GM12873 (cell line): ENCODE data around the gene TMEM273.

Source experiments
- CTCF ChIP-seq: IDR thresholded peaks from 2 replicates; pipeline ENCODE4 v1.5.1; 2012; ENCODE audit warnings: low read depth, mild to moderate bottlenecking, moderate library complexity, low read length, control low read depth; ENCODE audit not compliant: insufficient read depth; ENCODE audit errors: missing control alignments

TMEM273 gene

GRCh38 chr10:49226594-49226993 lies 38.4 kb upstream of the TMEM273 start:
- no peak for TF ChIP-seq CTCF

GRCh38 chr10:49225218-49225876 lies 37.2 kb upstream of the TMEM273 start:
- TF ChIP-seq CTCF = no peak

GRCh38 chr10:49223205-49223604 lies 35.0 kb upstream of the TMEM273 start:
- no peak for TF ChIP-seq CTCF

- peak; percentile 20 for TF ChIP-seq CTCF
Measured at GRCh38 chr10:49222170-49222569, 34.0 kb upstream of the TMEM273 start.

- TF ChIP-seq CTCF = no peak
Measured at GRCh38 chr10:49220679-49221078, 32.5 kb upstream of the TMEM273 start.

GRCh38 chr10:49220031-49220430 lies 31.8 kb upstream of the TMEM273 start:
- no peak for TF ChIP-seq CTCF

GRCh38 chr10:49219248-49219647 lies 31.1 kb upstream of the TMEM273 start:
- TF ChIP-seq CTCF = no peak
